GM19025 (cell line): Measurements from ENCODE around the gene NELFCD.
"Not testable (repeated sequence)": the region's sequence is repeated elsewhere in the genome, so short reads cannot be mapped to it uniquely, and the experiment has no call there.

Experiments
- ATAC-seq: cut with Tn5 transposase; IDR thresholded peaks from one replicate; pipeline ENCODE4 v1.9.1; 2021; ENCODE audit warnings: mild to moderate bottlenecking, low read depth, moderate library complexity; ENCODE audit not compliant: unreplicated experiment

The NELFCD gene

DNA sequence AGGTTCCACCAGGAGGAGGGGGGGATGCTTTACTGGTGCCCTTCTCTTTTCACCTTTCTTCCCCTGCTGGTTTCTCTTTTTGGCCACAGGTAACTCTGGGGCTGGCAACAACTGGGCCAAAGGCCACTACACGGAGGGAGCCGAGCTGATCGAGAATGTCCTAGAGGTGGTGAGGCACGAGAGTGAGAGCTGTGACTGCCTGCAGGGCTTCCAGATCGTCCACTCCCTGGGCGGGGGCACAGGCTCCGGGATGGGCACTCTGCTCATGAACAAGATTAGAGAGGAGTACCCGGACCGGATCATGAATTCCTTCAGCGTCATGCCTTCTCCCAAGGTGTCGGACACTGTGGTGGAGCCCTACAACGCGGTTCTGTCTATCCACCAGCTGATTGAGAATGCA lies 42.6 kb downstream of the NELFCD start:
- ATAC-seq: no peak

DNA sequence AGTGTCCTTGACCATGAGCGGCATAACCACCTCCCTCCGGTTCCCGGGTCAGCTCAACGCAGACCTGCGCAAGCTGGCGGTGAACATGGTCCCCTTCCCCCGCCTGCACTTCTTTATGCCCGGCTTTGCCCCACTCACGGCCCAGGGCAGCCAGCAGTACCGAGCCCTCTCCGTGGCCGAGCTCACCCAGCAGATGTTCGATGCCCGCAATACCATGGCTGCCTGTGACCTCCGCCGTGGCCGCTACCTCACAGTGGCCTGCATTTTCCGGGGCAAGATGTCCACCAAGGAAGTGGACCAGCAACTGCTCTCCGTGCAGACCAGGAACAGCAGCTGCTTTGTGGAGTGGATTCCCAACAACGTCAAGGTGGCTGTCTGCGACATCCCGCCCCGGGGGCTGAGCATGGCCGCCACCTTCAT lies 43.1 kb downstream of the NELFCD start:
- ATAC-seq: no peak

DNA sequence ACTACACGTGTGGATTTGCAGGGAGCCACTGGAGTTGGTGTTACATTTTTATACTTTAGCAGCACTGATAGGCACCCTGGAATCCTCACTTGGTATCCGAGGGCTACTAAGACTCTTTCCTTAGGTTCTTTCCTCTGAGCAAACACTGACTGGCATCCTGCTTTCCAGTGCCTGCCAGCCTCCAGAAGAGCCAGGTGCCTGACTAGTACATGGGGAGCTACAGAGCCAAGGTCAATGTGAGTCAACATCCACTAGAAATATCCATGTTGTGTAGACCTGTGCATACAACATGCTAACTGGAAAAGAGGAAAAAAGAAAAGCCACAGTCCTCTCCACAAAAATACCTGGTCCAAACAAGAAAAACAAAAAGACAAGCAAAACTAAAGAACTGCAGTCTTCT lies 44.0 kb downstream of the NELFCD start:
- no peak for ATAC-seq

DNA sequence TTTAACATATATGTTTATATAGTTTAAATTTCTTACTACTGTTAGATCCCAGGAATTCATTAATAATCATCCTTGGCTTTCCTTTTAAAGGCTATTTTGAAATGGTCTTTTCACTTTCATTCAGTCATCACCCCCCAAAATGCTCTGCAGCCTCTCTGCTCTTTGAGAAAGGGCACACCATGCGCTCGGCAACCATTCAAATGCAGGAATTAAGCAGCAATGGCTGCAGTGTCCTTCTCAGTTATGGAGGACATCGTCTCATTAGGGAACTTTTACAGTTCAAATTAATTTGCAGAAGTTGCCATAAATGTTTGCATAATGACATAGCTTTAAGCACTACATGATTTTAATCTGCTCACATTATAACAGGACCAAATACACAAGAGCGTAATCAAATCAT lies 44.5 kb downstream of the NELFCD start:
- ATAC-seq: no peak

DNA sequence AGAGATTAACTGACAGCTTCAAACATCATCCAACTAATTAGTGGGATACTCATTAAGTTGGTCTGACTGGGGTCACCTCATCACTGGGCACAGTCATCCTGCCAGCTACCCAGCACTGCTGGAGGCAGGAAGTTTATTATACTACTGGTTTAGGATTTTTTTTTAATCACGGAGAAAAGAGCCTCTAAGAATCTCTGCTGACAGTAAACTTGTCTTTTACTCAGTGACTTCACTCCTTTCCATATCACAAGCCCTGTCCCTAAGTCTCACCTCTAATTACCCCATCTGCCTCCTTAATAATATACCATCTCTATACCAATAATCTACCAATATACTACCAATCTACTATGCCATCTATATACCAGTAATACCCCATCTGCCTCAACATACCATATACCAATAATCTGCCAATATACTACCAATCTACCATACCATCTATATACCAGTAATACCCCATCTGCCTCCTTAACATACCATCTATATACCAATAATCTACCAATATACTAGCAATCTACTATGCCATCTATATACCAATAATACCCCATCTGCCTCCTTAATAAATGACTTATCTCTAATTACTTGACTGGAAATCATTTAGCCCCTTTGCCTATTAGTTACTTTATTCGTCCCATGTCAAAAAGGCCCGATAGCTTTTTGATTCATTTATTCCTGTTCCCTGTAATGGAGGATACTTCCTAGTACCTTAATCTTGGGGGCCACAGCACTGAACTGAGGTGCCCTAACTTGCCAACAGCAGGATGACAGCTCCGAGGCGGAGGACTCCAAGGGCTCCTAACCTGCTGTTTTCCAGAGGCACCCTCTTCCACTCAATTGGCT lies 46.1 kb downstream of the NELFCD start:
- no peak for ATAC-seq

DNA sequence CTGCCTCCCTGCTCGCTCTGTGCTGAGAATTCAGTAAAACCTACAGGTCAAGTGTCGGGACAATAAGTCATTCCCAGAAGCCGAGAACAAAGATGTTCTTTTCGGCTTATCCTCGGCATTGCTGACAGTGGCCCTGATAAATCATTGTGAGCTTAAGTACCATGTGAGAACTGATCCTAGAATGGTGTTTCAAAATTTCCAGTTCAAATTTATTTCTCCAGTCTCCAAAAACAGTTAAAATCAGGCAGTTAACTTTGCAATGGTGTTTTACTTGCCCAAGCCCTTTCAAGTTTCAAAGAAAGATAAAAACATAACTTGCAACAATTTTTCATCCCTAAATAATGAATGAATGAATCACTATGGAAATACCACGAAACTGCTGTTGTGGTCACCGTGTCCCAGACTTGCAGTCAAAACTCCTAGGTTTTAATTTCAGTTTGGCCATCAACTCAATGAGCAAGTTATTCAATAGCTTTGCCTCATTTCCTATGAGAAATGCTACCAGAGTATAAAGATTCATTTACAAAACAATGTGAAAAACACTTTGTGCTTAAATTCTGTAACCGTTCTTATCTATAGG lies 46.8 kb downstream of the NELFCD start:
- no peak for ATAC-seq

DNA sequence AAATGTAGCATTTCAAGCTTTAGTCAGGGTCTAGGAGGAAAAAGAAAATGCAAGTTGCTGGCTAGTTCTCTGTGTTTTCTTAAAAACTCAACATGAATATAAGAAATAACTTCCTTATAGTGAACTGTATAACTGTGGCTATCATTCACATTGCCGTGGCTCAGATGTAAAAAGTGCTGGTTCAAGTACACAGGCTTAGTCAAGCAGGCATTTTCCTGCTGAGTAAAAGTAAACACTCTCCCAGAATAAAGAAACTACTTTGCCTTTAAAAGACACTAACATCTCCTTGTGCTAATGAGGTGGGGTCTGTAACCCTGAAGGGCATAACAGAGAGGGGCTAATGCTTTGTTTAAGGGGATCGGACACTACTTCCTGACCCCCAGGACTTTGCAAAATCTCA lies 47.8 kb downstream of the NELFCD start:
- ATAC-seq: no peak

DNA sequence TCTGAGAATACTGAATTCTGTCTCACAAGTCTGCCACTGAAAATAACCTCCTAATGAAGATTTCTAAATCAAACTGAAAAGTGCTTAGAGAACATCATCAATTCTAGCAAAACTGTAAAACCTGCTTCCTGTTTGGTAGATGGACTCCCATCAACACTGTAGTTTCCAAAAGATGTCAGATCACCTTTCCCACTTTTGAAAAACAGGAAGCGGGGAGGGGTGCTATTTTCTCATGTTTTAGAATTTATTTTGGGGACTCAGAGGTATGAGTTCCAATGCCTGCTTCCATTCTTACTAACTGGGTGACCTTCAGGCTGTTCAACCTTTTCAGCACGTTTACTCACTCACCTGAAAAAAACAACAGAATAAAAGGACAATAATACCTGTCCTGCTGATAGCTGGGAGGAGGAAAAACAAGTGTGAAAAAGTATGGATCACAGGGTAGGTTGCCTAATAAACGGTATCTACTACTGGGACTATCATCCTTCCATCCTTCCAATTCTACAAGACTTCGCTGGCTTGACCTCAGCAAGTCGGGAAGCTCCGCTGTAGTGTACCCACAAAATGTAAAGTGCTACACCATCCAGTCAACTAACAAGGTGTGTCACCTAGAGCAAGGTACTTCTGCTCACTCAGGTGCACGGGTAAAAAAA lies 50.0 kb downstream of the NELFCD start:
- no peak for ATAC-seq

DNA sequence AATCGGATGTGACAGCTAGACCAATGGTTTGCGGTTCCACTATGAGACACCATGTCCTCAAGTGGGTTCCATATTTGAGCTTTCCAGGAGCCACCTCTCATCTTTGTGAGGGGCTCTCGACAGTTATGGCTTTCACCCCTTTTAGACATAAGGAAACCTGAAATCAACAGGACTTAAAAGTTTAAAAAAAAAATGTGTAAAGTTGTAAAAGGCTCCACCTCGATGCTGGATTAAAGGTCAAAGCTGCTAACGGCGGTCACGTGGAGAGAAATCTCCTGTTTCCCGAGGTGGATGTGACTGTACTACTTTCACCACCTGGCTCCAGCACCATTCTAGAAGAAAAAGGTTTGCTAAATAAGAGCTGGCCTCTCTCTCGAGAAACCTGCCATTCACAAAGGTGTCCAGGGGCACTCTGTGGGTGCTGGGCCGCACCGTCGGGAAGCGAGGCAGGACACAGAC lies 50.5 kb downstream of the NELFCD start:
- no peak for ATAC-seq

DNA sequence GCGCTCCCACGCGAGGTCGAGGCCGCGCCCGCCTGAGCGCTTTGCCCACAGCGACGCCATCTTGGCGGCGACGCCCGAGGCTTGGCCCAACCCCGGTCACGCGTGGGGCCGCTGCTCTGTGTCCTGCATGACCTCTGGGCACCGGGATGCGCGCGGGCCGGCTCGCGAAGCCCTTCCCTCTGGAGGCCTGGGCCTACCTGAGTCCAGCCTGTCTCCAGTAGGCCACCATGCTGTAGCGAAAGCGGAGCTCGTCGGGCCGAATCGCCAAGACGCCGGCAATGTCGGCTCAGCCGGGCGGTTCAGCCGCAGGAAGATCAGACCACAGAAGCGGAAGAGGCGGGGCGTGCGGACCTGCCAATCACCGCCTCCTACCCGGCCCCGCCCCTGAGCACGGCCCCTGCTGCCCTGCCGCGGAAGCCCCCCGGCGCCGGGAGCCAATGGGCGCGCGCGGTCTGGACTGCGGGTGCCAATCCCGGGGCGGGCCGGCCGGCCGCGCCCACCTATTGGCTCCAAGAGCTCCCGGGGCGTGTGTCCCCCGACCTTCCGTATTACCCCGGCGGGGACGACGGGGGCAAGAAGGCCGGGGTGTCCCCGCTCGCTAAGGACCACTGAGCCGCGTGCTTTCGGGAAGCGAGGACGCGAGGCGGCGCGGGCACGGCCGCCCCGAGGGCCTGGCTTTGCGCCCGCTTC lies 51.1 kb downstream of the NELFCD start, which contains the start of gene ATP5F1E:
ATP5F1E (minus strand) TSS at position 313 of the 690 bp plus-strand sequence; CDS start at position 229, 84 bp downstream.
- peak; percentile 95 for ATAC-seq

DNA sequence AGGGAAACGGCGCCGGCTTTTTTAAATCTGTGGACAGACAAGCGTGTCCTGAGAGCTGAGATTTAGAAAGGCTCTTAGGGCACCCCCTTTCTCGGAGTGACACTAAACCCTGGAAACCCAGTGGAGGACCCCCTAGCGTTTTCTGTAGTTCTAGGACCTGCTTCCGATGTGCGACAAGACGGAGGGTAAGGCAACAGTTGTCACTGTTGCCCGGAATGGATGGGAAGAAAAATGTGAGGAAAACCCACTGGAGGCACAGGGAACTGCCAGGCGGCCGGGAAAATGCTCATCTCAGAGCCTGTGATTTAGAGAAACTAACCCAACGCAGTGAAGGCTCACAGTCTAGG lies 51.6 kb downstream of the NELFCD start:
- no peak for ATAC-seq

DNA sequence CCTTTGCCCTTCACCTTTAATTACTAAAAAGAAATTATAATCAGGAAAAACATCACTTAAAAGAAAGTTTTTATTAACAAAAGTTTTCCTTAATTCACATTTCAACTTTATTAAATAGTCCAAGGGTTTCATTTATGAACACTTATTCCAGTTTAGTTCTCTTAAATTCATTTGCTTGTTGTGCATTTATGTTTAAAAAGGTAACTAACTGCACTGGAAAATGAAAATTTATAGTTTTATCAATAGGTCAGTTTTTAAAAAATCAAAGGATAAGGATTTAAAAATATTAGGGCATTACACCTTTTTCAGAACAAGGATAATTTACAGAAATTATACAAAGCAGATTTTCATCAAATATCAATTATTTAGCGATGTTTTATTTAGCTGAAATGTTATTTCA lies 52.0 kb downstream of the NELFCD start:
- ATAC-seq: no peak

DNA sequence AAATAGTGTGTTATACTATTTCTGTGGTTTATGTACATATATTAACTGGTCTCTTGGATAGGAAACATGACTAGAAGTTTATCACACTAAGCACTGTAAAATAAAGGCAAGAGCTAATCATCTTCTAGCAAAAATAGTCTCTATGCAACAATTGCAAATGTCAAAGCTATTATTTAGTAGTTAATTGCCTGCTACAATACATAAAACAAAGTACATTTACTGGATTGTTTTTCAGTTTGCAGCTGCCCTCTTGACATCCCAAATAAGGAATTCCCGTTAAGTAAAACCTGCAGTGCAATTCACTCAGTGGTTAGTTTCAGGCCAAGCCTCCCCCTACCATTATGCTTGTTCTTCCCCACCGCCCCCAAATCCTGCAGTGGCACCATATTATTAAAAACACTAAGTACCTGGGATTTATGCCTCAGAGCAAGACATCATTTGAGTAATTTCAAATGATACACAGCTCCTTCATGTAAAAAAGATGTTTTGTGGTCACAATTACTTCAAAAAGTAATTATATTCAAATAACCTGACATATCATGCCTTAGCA lies 52.6 kb downstream of the NELFCD start:
- ATAC-seq: no peak

DNA sequence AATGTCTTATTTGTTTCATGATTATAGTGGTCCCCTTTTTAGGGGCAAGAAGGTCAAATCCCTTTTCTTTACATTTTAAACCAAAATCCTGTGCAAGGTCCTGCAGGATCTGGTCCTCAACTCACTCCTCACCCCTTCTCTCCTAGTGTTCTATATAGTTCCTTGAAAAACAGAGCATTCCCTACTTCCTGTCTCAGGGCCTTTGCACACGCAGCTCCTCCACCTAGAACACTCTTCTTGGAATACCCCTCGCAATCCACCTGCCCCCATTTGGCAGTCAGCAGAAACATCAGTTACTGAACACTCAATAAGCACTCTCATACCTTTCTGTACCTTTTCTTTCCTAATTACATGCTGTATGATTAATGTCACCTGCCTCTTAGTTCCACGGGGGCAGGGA lies 54.3 kb downstream of the NELFCD start:
- no peak for ATAC-seq

DNA sequence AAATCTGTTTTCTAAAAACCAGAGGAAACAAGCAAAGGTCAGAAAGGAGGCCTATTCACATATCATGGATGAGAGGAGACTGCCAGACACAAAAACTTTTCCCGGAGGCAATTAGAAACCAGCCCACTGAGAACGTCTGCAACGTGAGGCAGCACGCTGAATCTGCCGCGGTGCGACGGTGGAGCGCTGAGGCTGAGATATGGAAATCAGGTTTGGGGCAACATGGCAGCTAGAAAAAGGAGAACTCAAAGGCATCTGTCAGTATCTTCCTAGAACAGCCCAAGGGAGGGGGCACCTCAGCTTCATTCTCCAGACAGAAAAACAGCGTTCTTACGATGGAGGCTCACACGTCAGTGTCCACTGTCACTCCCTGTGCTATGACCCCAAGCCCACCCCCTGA lies 56.3 kb downstream of the NELFCD start:
- ATAC-seq: no peak

DNA sequence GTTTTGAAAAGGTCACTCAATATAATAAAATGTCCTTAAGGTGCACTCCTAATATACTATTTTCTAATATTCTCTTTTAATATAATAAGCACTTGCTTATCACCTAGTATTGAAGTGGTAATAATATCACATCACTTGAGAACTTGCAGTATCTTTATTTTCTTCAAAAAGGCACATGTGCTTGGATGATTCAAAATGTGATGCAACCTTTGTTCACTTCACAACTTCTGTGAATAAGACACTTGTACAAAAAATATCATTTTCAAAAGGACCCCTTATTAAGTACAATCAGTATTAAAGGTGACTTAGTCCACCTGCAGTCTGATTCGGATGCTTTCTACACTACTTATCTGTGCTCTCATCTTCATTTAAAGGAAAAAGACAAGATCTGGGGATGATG lies 58.2 kb downstream of the NELFCD start:
- ATAC-seq: no peak

DNA sequence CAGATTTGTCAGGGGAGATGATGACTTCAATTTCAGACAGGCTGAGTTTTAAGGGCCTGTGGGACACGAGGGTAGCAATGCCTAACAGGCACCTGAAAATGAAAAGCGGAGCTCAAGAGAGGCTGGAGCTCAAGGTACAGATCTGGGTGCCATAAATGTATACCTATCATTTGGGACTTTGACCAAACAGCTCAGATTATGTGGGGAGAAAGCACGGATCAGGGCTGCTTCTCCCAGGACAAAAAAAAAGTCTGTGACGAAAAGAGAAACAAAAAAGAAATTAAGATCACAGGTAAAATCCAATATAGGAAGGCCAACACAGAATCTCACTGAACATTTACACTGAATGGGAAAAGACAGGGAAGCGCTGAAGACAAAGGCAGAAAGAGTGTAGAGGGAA lies 59.6 kb downstream of the NELFCD start:
- no peak for ATAC-seq

DNA sequence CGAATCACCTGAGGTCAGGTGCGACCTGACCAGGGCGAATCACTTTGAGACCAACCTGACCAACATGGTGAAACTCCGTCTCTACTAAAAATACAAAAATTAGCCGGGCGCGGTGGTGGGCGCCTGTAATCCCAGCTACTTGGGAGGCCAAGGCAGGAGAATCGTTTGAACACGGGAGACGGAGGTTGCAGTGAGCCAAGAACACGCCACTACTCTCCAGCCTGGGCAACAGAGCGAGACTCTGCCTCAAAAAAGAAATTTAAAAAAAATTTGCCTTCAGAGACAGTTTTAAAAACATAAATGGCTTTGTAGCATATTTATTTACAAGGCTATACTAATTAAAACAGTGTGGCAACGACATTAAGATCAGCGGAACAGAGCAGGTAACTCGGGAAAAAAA lies 60.4 kb downstream of the NELFCD start:
- not testable (repeated sequence) for ATAC-seq

DNA sequence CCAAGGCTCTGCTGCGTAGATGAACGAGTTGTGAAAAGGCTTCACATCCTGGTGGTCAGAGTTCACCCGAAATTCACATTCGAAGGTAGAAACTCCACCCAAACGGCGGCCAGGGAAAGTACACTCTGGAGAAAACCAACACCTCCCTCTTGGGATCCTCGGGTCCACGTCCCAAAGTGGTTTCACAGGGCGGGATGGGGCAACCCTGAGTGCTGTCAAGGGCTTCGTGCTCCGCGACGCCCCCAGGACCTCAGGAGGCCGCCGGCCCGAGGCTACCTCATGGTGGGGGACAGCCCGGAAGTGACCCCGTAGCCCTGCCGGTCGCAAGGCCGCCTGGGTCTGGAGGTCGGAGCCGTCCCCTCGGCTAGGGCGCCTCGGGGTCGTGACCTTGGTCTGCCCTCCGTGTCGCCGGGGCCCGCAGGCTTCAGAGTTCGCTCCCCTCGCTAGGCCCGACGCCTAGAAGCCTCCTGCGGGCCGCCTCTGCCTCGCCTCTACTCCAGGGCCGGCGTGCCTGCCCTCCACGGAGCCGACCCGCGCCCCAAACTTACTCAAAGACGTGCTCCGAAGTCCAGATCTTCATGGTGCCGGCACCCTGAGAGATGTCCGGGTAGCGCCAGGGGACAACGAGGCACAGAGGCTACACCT lies 61.2 kb downstream of the NELFCD start, which contains the start of gene PRELID3B:
PRELID3B (minus strand) TSS at position 636 of the 645 bp plus-strand sequence; CDS start at position 580, 56 bp downstream.
- peak; percentile 24 for ATAC-seq
